ENCODE results near the gene ZNF776. TPM values are rescaled to one million over a fixed set of nuclear protein-coding genes. Genes with fewer than 3 reads are reported as not detected.
"Not testable (repeated sequence)": the region's sequence is repeated elsewhere in the genome, so short reads cannot be mapped to it uniquely, and the experiment has no call there.

Gene ZNF776
- total and polyA plus RNA-seq, 2 of the 13 experiments (the other 11 are each of a cell fraction or from before 2014, with no cell fraction given): 7.6 to 16.9 TPM

- TF ChIP-seq ARID4A (CRISPR knock-in tag; IDR thresholded peaks at IDR 0.05; ENCODE audit: borderline replicate concordance): no peak
- TF ChIP-seq ZNF737 (CRISPR knock-in tag; IDR thresholded peaks at IDR 0.05; ENCODE audit: borderline replicate concordance): no peak
- TF ChIP-seq BRCA1 (CRISPR knock-in tag; IDR thresholded peaks at IDR 0.05): no peak
These were observed 42.7 kb downstream of the ZNF776 start (continued) for GRCh38 chr19:57789288-57789687.

GRCh38 chr19:57796580-57796979 lies 50.0 kb downstream of the ZNF776 start:
- H3K4me2 ChIP-seq (ENCODE audit: low read depth, low read length); H2AFZ ChIP-seq (ENCODE audit: low read length); H3K9ac ChIP-seq (ENCODE audit: insufficient read depth, low read depth, low read length); H3K27ac ChIP-seq (ENCODE audit: extremely low read length, insufficient read depth, low read length); H4K20me1 ChIP-seq (ENCODE audit: insufficient read depth, low read length); CTCF ChIA-PET (ENCODE audit: low intra/inter-chr PET ratio, low total read pairs); H3K4me1 ChIP-seq (ENCODE audit: insufficient read depth, low read length); FAIRE-seq; DNase-seq (ENCODE audit: low spot score); BruUV-seq (replicated peaks); H3K79me2 ChIP-seq (ENCODE audit: insufficient read depth, low read length); H3K27me3 ChIP-seq (ENCODE audit: control insufficient read depth in 1 of 2, insufficient read depth in 2 of 2, low read length in 2 of 2); POLR2A ChIA-PET; H3K4me3 ChIP-seq (replicated peaks in 1 of 3; ENCODE audit: insufficient read depth in 1 of 3, low read depth in 2 of 3, low read length in 3 of 3); intact Hi-C loops (cut with micrococcal nuclease; ENCODE audit: unreplicated experiment); in situ Hi-C loops (cut with HindIII; ENCODE audit: extremely low pct_ligation_motif_present, low pct_unique_long_range_greater_than_20kb); ATAC-seq; H3K9me3 ChIP-seq (ENCODE audit: low read length): not testable (repeated sequence)
- WGBS (ENCODE audit: low lambda C conversion rate): 100% methylated on average over 1 of the region's 1 CpG
- H3K36me3 ChIP-seq (replicated peaks in 1 of 2; ENCODE audit: control insufficient read depth in 1 of 2, insufficient read depth in 2 of 2, low read length in 2 of 2): peaks cover 3 to 13% of the 10 kb centered on the region in 2 experiments; a peak in 2 of 5 replicates
